Neural cell (in vitro differentiated cells): ENCODE measurements around the gene MYRIP. TPM values are rescaled to one million over a fixed set of nuclear protein-coding genes. Genes with fewer than 3 reads are reported as not detected.

Experiments used
- H2AFZ ChIP-seq: fragments of 200-600, 300-800 bp; sonication (generic), shearing (Covaris generic); 2 replicates; pipeline ENCODE4 v1.6.0; 2014; ENCODE audit warnings: low read depth, mild to moderate bottlenecking, antibody characterized with exemption, low read length, moderate library complexity
- H3F3A ChIP-seq: fragments of 200-600 bp; shearing (Covaris generic); 2 replicates; pipeline ENCODE4 v1.6.1; 2016; ENCODE audit warnings: mild to moderate bottlenecking, moderate library complexity, mixed read lengths, antibody characterized with exemption, low read length; ENCODE audit not compliant: insufficient read depth, poor library complexity, severe bottlenecking
- H3K27ac ChIP-seq: fragments of 200-600, 300-800 bp; sonication (generic), shearing (Covaris generic); 2 replicates; pipeline ENCODE4 v1.5.1; 2014; ENCODE audit warnings: mild to moderate bottlenecking, low read length, moderate library complexity
- H3K27me3 ChIP-seq: fragments of 300-800, 200-600 bp; sonication (generic), shearing (Covaris generic); 2 replicates; pipeline ENCODE4 v1.6.0; 2014; ENCODE audit warnings: mild to moderate bottlenecking, low read depth, low read length, moderate library complexity; ENCODE audit not compliant: insufficient read depth
- H3K36me3 ChIP-seq: fragments of 300-800, 200-600 bp; sonication (generic), shearing (Covaris generic); 2 replicates; pipeline ENCODE4 v1.5.1; 2014; ENCODE audit warnings: mild to moderate bottlenecking, antibody characterized with exemption, low read length, moderate library complexity; ENCODE audit not compliant: insufficient read depth
- H3K4me2 ChIP-seq: fragments of 300-800, 200-600 bp; sonication (generic), shearing (Covaris generic); 2 replicates; pipeline ENCODE4 v1.6.0; 2014; ENCODE audit warnings: mild to moderate bottlenecking, low read length
- H3K4me3 ChIP-seq: fragments of 300-800, 200-600 bp; sonication (generic), shearing (Covaris generic); 2 replicates; pipeline ENCODE4 v1.5.1; 2014; ENCODE audit warnings: mild to moderate bottlenecking, low read length, moderate library complexity
- H3K79me2 ChIP-seq: fragments of 200-600 bp; shearing (Covaris generic); replicated peaks from 2 replicates; pipeline ENCODE4 v1.6.0; 2014; ENCODE audit warnings: mild to moderate bottlenecking, low read length, moderate library complexity; ENCODE audit not compliant: insufficient read depth
- H3K9ac ChIP-seq: fragments of 300-800, 200-600 bp; sonication (generic), shearing (Covaris generic); 2 replicates; pipeline ENCODE4 v1.6.1; 2016; ENCODE audit warnings: mild to moderate bottlenecking, low read length, mixed read lengths
- H3K9me2 ChIP-seq: fragments of 200-600 bp; shearing (Covaris generic); 2 replicates; pipeline ENCODE4 v1.6.1; 2016; ENCODE audit warnings: mild to moderate bottlenecking, low read length, mixed read lengths; ENCODE audit not compliant: insufficient read depth
- H3K9me3 ChIP-seq: fragments of 200-600, 300-800 bp; sonication (generic), shearing (Covaris generic); 2 replicates; pipeline ENCODE4 v1.6.1; 2016; ENCODE audit warnings: mild to moderate bottlenecking, mixed run types, low read length, moderate library complexity, mixed read lengths
- H4K20me1 ChIP-seq: fragments of 200-600 bp; shearing (Covaris generic); 2 replicates; pipeline ENCODE4 v1.6.1; 2016; ENCODE audit warnings: mild to moderate bottlenecking, mixed run types; ENCODE audit not compliant: insufficient read depth
- EP300 ChIP-seq: fragments of 450-650 bp; conservative IDR thresholded peaks from 2 replicates; pipeline ENCODE4 v1.6.1; 2014; ENCODE audit warnings: antibody characterized with exemption, mild to moderate bottlenecking, moderate library complexity; ENCODE audit not compliant: poor library complexity, severe bottlenecking
- EZH2 ChIP-seq: fragments of 200-600, 300-800 bp; shearing (Covaris generic), sonication (generic); IDR thresholded peaks from 2 replicates; pipeline ENCODE4 v1.6.1; 2014; ENCODE audit warnings: antibody characterized with exemption, low read length, borderline replicate concordance, mild to moderate bottlenecking; ENCODE audit not compliant: insufficient read depth, poor library complexity, severe bottlenecking
- MXI1 ChIP-seq: fragments of 450-650 bp; conservative IDR thresholded peaks from 2 replicates; pipeline ENCODE4 v1.6.1; 2014; ENCODE audit warnings: antibody characterized with exemption, mild to moderate bottlenecking; ENCODE audit not compliant: poor library complexity, severe bottlenecking
- POLR2AphosphoS5 ChIP-seq: IDR thresholded peaks from 2 replicates; pipeline ENCODE4 v1.6.1; 2012
- RAD21 ChIP-seq: fragments of 450-650 bp; conservative IDR thresholded peaks from 2 replicates; pipeline ENCODE4 v1.6.1; 2014; ENCODE audit warnings: antibody characterized with exemption, mild to moderate bottlenecking, moderate library complexity
- SMC3 ChIP-seq: fragments of 450-650 bp; conservative IDR thresholded peaks from 2 replicates; pipeline ENCODE4 v1.6.1; 2014; ENCODE audit warnings: antibody characterized with exemption, mild to moderate bottlenecking, moderate library complexity; ENCODE audit not compliant: poor library complexity
- TAF1 ChIP-seq: IDR thresholded peaks from 2 replicates; pipeline ENCODE4 v1.6.1; 2012; ENCODE audit warnings: low read depth
- polyA plus RNA-seq: library from polyadenylated mRNA; depleted of rRNA; stranded (reverse); fragments of >200 nt; gene quantifications from 2 replicates; pipeline ENCODE4 v1.2.3, GENCODE V29; 2014
- TF ChIP-seq, protein P1 (sequence below): IDR thresholded peaks from 2 replicates; pipeline ENCODE4 v1.6.1; 2012; ENCODE audit warnings: borderline replicate concordance
- TF ChIP-seq, protein P2 (sequence below): fragments of 450-650 bp; IDR thresholded peaks from 2 replicates; pipeline ENCODE4 v1.5.1; 2014; ENCODE audit warnings: antibody characterized with exemption, mild to moderate bottlenecking, moderate library complexity; ENCODE audit not compliant: poor library complexity, severe bottlenecking

MYRIP gene
- polyA plus RNA-seq, 1 donor from 2014 or later = 0.76 TPM

DNA sequence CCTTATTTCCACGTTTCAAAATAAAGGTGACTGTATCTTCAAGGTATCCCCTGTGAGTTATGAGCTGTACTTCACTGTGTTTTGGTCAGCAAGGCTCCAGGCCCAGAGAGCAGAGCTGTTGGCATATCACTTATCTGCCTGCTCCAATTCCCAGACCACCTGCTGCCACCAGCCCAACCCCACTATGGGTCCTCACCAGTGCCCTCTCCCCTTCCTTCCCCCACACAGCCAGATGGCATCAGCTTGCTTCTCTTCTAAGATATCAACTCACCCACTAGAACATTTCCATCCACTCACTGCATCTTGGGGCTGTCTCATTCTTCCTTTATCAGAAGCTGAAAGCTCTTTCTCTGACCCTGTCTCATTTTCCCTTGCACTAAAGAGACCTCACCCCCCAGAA lies 363.2 kb downstream of the MYRIP start:
- Histone ChIP-seq H3K79me2 (no peaks in the 10 kb centered on the region), H3K9me3 (no peaks in the 10 kb centered on the region), H3K36me3 (no peaks in the 10 kb centered on the region), H3K9ac (no peak overlapping the region), H3K4me3 (no peak overlapping the region), H2AFZ (no peak overlapping the region), H3K9me2 (no peaks in the 10 kb centered on the region), H3K27me3 (no peaks in the 10 kb centered on the region), H3K27ac (no peak overlapping the region), H3F3A (no peaks in the 10 kb centered on the region), H4K20me1 (no peaks in the 10 kb centered on the region), H3K4me2 (no peak overlapping the region)
- TF ChIP-seq, protein P1, sequence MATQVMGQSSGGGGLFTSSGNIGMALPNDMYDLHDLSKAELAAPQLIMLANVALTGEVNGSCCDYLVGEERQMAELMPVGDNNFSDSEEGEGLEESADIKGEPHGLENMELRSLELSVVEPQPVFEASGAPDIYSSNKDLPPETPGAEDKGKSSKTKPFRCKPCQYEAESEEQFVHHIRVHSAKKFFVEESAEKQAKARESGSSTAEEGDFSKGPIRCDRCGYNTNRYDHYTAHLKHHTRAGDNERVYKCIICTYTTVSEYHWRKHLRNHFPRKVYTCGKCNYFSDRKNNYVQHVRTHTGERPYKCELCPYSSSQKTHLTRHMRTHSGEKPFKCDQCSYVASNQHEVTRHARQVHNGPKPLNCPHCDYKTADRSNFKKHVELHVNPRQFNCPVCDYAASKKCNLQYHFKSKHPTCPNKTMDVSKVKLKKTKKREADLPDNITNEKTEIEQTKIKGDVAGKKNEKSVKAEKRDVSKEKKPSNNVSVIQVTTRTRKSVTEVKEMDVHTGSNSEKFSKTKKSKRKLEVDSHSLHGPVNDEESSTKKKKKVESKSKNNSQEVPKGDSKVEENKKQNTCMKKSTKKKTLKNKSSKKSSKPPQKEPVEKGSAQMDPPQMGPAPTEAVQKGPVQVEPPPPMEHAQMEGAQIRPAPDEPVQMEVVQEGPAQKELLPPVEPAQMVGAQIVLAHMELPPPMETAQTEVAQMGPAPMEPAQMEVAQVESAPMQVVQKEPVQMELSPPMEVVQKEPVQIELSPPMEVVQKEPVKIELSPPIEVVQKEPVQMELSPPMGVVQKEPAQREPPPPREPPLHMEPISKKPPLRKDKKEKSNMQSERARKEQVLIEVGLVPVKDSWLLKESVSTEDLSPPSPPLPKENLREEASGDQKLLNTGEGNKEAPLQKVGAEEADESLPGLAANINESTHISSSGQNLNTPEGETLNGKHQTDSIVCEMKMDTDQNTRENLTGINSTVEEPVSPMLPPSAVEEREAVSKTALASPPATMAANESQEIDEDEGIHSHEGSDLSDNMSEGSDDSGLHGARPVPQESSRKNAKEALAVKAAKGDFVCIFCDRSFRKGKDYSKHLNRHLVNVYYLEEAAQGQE = no peak
- TF ChIP-seq MXI1 (no peak), TAF1 (no peak), POLR2AphosphoS5 (no peak), RAD21 (no peak), EZH2 (no peak), EP300 (no peak), SMC3 (no peak)
- TF ChIP-seq, protein P2, sequence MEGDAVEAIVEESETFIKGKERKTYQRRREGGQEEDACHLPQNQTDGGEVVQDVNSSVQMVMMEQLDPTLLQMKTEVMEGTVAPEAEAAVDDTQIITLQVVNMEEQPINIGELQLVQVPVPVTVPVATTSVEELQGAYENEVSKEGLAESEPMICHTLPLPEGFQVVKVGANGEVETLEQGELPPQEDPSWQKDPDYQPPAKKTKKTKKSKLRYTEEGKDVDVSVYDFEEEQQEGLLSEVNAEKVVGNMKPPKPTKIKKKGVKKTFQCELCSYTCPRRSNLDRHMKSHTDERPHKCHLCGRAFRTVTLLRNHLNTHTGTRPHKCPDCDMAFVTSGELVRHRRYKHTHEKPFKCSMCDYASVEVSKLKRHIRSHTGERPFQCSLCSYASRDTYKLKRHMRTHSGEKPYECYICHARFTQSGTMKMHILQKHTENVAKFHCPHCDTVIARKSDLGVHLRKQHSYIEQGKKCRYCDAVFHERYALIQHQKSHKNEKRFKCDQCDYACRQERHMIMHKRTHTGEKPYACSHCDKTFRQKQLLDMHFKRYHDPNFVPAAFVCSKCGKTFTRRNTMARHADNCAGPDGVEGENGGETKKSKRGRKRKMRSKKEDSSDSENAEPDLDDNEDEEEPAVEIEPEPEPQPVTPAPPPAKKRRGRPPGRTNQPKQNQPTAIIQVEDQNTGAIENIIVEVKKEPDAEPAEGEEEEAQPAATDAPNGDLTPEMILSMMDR = no peak

DNA sequence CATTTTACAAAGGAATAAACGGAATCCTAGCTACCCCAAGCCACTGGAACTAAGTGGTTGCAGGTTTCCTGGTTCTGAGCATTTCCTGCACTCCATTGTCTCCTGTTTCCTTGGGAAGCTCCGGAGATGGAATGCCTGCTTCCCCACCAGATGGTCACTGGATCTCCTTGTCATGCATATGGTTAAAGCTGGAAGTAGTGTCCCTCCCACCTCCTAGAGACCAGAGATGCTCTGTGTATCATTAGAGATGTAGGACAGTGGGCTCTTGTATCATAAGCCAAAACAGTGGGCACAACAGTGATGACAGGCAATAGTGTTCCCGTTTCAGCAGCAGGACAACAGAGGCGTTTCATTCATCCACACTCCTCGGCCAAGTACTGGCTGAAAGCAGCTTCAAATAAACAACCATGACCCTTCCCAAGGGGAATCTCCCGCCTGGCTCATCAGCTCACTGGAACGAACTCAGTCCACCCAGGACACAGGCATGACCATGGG lies 363.9 kb downstream of the MYRIP start:
- Histone ChIP-seq H3K4me3 (no peak overlapping the region), H3F3A (no peaks in the 10 kb centered on the region), H3K4me2 (no peak overlapping the region), H2AFZ (no peak overlapping the region), H3K9me3 (no peaks in the 10 kb centered on the region), H3K27ac (no peak overlapping the region), H3K79me2 (no peaks in the 10 kb centered on the region), H3K9ac (no peak overlapping the region), H3K9me2 (no peaks in the 10 kb centered on the region), H4K20me1 (no peaks in the 10 kb centered on the region), H3K36me3 (no peaks in the 10 kb centered on the region), H3K27me3 (no peaks in the 10 kb centered on the region)
- TF ChIP-seq MXI1 (no peak), EP300 (no peak), SMC3 (no peak), EZH2 (no peak), RAD21 (no peak), TAF1 (no peak), POLR2AphosphoS5 (no peak)
- TF ChIP-seq, protein P2 = no peak
- TF ChIP-seq, protein P1 = no peak
